Fibroblast of lung (primary cell): Measurements from ENCODE around the gene MACO1.

Source experiments
- EZH2 ChIP-seq: IDR thresholded peaks from 2 replicates; pipeline ENCODE4 v1.5.1; 2012; ENCODE audit warnings: low read length, control low read depth, mild to moderate bottlenecking; ENCODE audit errors: missing control alignments
- TF ChIP-seq, protein P1 (sequence below), 2 donors: IDR thresholded peaks in 1 of 2; conservative IDR thresholded peaks in 1 of 2; 1 replicate in 1 of 2; 2 replicates in 1 of 2; pipeline ENCODE4 v1.5.1; 2011 to 2012; ENCODE audit warnings: low read length in 2 of 2, control low read depth in 1 of 2, inconsistent platforms in 1 of 2, low read depth in 1 of 2, mild to moderate bottlenecking in 1 of 2

DNA sequence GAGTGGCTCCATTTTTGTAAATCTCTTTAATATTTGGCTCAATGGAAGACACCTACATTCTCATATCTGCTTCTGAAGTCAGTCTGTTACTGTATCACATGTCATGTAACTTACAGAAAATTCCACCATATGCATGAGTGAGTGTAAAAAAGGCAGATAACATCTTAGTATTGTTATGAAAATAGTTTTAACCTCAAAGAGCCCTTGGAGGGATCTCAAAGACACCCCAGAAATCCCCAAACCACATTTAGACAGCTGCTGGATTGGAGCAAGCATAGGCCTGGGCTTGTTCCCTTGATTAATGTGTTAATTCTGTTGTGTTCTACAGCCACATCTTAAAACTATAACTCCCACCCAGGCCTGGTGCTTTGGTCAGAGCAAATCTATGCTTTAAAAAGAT lies 16.9 kb downstream of the MACO1 start:
- TF ChIP-seq, protein P1, sequence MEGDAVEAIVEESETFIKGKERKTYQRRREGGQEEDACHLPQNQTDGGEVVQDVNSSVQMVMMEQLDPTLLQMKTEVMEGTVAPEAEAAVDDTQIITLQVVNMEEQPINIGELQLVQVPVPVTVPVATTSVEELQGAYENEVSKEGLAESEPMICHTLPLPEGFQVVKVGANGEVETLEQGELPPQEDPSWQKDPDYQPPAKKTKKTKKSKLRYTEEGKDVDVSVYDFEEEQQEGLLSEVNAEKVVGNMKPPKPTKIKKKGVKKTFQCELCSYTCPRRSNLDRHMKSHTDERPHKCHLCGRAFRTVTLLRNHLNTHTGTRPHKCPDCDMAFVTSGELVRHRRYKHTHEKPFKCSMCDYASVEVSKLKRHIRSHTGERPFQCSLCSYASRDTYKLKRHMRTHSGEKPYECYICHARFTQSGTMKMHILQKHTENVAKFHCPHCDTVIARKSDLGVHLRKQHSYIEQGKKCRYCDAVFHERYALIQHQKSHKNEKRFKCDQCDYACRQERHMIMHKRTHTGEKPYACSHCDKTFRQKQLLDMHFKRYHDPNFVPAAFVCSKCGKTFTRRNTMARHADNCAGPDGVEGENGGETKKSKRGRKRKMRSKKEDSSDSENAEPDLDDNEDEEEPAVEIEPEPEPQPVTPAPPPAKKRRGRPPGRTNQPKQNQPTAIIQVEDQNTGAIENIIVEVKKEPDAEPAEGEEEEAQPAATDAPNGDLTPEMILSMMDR (conservative IDR thresholded peaks at IDR 0.05 in 1 of 2, IDR thresholded peaks at IDR 0.05 in 1 of 2; ENCODE audit: low read depth in 1 of 2, low read length in 2 of 2) = no peak
- TF ChIP-seq EZH2 = no peak
